Tibial artery (tissue), 4 donors: ENCODE measurements around the gene ELOA.

ENCODE experiments used
- DNase-seq, 2 donors: peaks; one replicate each; pipeline ENCODE4 v3.0.0-alpha.2; 2019
- H3K27ac ChIP-seq, 2 donors: fragments of 200-600 bp; sonication (generic) in 1 of 2; 1 replicate in 1 of 2; 2 replicates in 1 of 2; pipeline ENCODE4 v1.5.1; 2018 to 2019; ENCODE audit warnings: mild to moderate bottlenecking in 1 of 2
- H3K27me3 ChIP-seq, 2 donors: fragments of 200-600 bp; sonication (generic) in 1 of 2; one replicate each; pipeline versions ENCODE4 v1.5.1 to v1.6.0; 2016 to 2019
- H3K36me3 ChIP-seq, 3 donors: fragments of 200-600 bp; sonication (generic) in 2 of 3; one replicate each; pipeline ENCODE4 v1.5.1; 2016 to 2019; ENCODE audit warnings: mild to moderate bottlenecking in 2 of 3
- H3K4me1 ChIP-seq, 4 donors: fragments of 200-600 bp; sonication (generic) in 2 of 4; 1 replicate in 3 of 4; 2 replicates in 1 of 4; pipeline ENCODE4 v1.5.1; 2016 to 2019
- H3K4me3 ChIP-seq, 2 donors: fragments of 200-600 bp; sonication (generic) in 1 of 2; 1 replicate in 1 of 2; 2 replicates in 1 of 2; pipeline ENCODE4 v1.5.1; 2018 to 2019; ENCODE audit warnings: mild to moderate bottlenecking in 2 of 2
- H3K9me3 ChIP-seq, 3 donors: fragments of 200-600 bp; sonication (generic) in 1 of 3; one replicate each; pipeline ENCODE4 v1.5.1; 2016 to 2019
- CTCF ChIP-seq, 2 experiments: fragments of 200-600 bp in 1 of 2; fragments of 450-650 bp in 1 of 2; IDR thresholded peaks; one replicate each; pipeline ENCODE4 v1.5.1; 2017 to 2019; ENCODE audit warnings: antibody characterized with exemption in 2 of 2, mild to moderate bottlenecking in 1 of 2, moderate library complexity in 1 of 2
- intact Hi-C: fragments of 100-400 bp; cut with DNase I; formaldehyde crosslinking; loops from one replicate; pipeline ENCODE4 v1.15.0; 2023; ENCODE audit warnings: low total_unique reads

ELOA gene

DNA sequence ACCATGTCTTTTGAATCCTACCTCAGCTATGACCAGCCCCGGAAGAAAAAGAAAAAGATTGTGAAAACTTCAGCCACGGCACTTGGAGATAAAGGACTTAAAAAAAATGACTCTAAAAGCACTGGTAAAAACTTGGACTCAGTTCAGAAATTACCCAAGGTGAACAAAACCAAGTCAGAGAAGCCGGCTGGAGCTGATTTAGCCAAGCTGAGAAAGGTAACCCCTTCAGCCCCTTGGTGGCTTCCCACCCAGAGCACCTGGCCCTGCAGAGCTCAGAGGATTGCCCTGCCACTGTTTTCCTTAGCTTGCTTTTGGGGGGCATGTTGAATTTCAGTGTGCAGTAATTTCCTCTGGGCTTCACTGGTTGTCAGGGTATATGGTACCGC lies 8.5 kb downstream of the ELOA start:
- intact Hi-C loops, result no loop called here
- Histone ChIP-seq H3K9me3 (no peaks in the 10 kb centered on the region), H3K36me3 (peaks cover 67 to 68% (median 68%) of the 10 kb centered on the region in 3 donors), H3K27me3 (no peaks in the 10 kb centered on the region), H3K27ac (no peak overlapping the region), H3K4me1 (peaks cover 0 to 11% (median 4%) of the 10 kb centered on the region in 4 donors), H3K4me3 (no peak overlapping the region)
- no peak for DNase-seq
- TF ChIP-seq CTCF (IDR thresholded peaks at IDR 0.05), result no peak

GRCh38 chr1:23752909-23753308 lies 9.6 kb downstream of the ELOA start:
- H3K27ac ChIP-seq, result no peak overlapping the region
- TF ChIP-seq CTCF (IDR thresholded peaks at IDR 0.05), result no peak
- no peaks in the 10 kb centered on the region for H3K9me3 ChIP-seq
- no peak for DNase-seq
- H3K4me3 ChIP-seq, result no peak overlapping the region
- H3K36me3 ChIP-seq, result peaks cover 78 to 79% (median 79%) of the 10 kb centered on the region in 3 donors
- intact Hi-C loops, result no loop called here
- H3K27me3 ChIP-seq, result no peaks in the 10 kb centered on the region
- H3K4me1 ChIP-seq, result peaks cover 0 to under 1% (median 0%) of the 10 kb centered on the region in 4 donors

GRCh38 chr1:23756676-23757075 lies 13.4 kb downstream of the ELOA start:
- H3K27me3 ChIP-seq, result no peaks in the 10 kb centered on the region
- no peak for TF ChIP-seq CTCF (IDR thresholded peaks at IDR 0.05)
- H3K4me3 ChIP-seq, result no peak overlapping the region
- H3K9me3 ChIP-seq, result no peaks in the 10 kb centered on the region
- intact Hi-C loops, result no loop called here
- H3K4me1 ChIP-seq, result no peaks in the 10 kb centered on the region
- no peak for DNase-seq
- no peak overlapping the region for H3K27ac ChIP-seq
- H3K36me3 ChIP-seq, result peaks cover 88 to 100% (median 91%) of the 10 kb centered on the region in 3 donors

DNA sequence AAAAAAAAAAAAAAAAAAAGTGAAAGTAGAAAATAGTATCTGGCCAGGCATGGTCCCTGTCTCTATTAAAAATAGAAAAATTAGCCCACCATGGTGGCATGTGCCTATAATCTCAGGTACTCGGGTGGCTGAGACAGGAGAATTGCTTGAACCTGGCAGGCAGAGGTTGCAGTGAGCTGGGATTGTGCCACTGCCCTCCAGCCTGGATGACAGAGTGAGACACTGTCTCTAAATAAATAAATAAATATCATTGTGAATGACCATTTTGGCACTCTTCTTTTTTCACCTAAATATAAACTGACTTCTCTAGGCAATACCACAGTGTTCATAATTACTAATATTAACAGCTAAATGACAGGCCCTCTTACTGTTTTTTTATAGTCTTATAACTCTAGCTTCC lies 14.5 kb downstream of the ELOA start:
- H3K9me3 ChIP-seq, result no peaks in the 10 kb centered on the region
- intact Hi-C loops, result no loop called here
- H3K36me3 ChIP-seq, result peaks cover 76 to 98% (median 79%) of the 10 kb centered on the region in 3 donors
- no peak for TF ChIP-seq CTCF (IDR thresholded peaks at IDR 0.05)
- no peaks in the 10 kb centered on the region for H3K27me3 ChIP-seq
- H3K4me1 ChIP-seq, result no peaks in the 10 kb centered on the region
- no peak overlapping the region for H3K4me3 ChIP-seq
- H3K27ac ChIP-seq, result no peak overlapping the region
- DNase-seq, result no peak

GRCh38 chr1:23759277-23759676 lies 16.0 kb downstream of the ELOA start:
- no peak for DNase-seq
- H3K27me3 ChIP-seq, result no peaks in the 10 kb centered on the region
- peaks cover 65 to 96% (median 71%) of the 10 kb centered on the region in 3 donors for H3K36me3 ChIP-seq
- intact Hi-C loops, result no loop called here
- no peaks in the 10 kb centered on the region for H3K9me3 ChIP-seq
- H3K4me1 ChIP-seq, result no peaks in the 10 kb centered on the region
- TF ChIP-seq CTCF (IDR thresholded peaks at IDR 0.05), result no peak
- H3K27ac ChIP-seq, result no peak overlapping the region
- no peak overlapping the region for H3K4me3 ChIP-seq

DNA sequence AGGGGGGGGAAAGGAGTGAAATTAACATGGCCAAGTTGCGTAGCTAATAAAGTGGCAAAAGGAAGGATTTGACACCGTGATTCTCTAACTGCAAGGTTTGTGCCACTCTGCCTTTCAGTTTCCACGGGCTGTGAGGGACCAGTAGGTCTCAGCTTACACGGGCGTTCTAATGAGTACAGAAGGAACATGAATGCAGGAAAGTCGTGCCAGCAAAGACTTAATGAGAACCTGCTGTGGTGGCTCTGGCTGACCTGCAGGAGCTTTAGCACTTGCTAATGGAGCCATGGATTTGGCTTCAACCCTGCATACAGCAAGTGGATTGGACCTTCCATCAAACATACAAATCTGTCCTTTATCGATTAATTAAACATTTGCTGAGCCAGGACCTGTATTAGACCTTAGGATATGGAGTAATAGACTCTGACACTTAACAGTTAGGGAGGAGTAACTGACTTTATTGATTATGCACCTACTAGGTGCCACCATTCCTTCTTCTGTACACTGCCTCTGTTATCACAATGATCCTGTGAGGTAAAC lies 19.8 kb downstream of the ELOA start:
- no peak for TF ChIP-seq CTCF (IDR thresholded peaks at IDR 0.05)
- intact Hi-C loops, result no loop called here
- Histone ChIP-seq H3K4me3 (no peak overlapping the region), H3K27me3 (no peaks in the 10 kb centered on the region), H3K36me3 (peaks cover 33 to 84% (median 50%) of the 10 kb centered on the region in 3 donors), H3K27ac (no peak overlapping the region), H3K4me1 (no peaks in the 10 kb centered on the region), H3K9me3 (no peaks in the 10 kb centered on the region)
- DNase-seq, result no peak
